Stimulated activated CD8-positive, alpha-beta memory T cell treated with anti-CD3 and anti-CD28 coated beads, Interleukin-7, amount 100 ng/mL, for 1 hour (primary cell): ENCODE measurements around the gene CD37.
"Not testable (repeated sequence)": the region's sequence is repeated elsewhere in the genome, so short reads cannot be mapped to it uniquely, and the experiment has no call there.

Experiments
- DNase-seq, 2 donors: peaks; one replicate each; pipeline ENCODE4 v3.0.0-alpha.2; 2020; ENCODE audit warnings: low read depth in 2 of 2

Gene CD37

DNA sequence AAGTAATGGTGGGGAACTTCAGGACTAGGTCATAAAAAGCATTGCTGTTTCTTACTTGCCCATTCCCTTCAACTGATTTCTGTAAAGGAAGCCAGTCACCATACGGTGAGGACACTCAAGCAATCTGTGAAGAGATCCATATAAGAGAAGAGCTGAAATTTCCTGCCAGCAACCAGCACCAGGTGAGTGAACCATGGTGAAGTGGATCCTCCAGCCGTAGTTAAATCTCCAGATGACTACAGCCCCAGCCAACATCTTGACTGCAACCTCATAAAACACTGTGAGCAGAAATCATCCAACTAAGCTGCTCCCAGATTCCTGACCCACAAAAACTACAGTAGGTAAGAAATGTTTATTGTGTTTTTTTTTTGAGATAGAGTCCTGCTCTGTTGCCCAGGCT, 6.5 kb upstream of the CD37 start:
- no peak for DNase-seq

DNA sequence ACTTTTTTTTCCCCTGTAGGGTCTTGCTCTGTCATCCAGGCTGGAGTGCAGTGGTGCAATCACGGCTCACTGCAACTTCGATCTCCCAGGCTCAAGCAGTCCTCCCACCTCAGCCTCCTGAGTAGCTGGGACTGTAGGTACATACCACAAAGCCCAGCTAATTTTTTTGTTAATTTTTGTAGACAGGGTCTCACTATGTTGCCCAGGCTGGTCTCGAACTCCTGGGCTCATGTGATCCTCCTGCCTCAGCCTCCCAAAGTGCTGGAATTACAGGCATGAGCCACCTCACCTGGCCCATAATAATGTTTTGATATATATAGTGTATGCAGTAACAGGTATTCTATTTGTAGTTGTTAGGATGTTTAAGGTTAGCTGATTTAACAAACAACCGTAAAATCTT, 4.0 kb upstream of the CD37 start:
- not testable (repeated sequence) for DNase-seq

DNA sequence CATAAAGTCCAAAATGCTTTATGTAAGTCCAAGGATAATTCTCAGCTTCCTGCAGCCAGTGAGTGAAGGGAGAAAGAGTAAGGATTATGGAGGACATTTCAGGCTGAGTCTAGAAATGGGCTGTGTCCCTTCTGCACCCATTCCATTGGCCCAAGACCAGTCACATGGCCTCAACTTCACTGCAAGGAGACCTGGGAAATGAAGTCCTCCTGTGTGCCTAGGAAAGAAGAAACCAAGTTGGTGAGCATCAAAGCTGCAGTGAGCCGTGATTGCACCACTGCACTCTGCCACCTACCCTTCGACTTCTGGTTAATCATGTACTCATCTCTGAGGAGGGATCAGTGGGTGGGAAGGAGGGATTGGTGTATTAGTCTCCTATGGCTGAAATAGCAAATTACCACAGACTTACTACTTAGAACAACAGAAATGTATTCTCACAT, 3.6 kb upstream of the CD37 start:
- no peak for DNase-seq

DNA sequence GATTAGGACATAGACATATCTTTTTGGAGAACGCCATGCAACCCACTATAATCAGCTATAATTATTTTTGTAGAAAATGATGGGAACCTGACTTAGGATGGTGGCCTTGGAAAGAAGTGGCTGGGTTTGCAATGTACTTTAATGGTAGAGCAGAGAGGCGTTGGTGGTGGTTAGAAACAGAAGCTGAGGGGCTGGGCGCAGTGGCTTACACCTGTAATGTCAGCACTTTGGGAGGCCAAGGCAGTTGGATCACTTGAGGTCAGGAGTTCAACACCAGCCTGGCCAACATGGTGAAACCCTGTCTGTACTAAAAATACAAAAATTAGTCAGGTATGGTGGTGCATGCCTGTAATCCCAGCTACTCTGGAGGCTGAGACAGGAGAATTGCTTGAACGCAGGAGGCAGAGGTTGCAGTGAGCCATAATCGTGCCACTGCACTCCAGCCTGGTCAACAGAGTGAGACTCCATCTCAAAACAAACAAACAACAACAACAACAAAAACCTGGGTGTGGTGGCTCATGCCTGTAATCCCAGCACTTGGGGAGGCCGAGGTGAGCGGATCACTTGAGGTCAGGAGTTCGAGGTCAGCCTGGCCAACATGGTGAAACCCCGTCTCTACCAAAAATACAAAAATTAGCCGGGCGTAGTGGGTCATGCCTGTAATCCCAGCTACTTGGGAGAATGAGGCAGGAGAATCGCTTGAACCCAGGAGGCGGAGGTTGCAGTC, 2.4 kb upstream of the CD37 start:
- not testable (repeated sequence) for DNase-seq

DNA sequence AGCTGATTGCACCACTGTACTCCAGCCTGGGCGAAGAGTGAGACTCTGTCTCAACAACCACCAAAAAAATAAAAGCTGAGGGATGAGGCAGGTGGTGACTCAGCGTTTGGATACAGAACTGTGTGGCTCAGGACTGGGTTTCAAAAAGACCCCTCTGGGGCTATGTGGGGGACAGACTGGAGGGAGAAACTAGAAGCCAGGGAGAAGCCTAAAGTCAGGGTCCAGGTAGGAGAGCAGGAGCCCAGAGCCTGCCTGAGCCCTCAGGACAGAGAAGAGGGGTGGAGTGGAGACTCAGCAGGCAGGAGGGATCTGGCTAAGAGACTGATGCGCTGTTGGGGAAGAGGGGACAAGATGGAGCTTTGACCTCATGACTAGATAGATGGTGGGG, 1.8 kb upstream of the CD37 start:
- no peak for DNase-seq

DNA sequence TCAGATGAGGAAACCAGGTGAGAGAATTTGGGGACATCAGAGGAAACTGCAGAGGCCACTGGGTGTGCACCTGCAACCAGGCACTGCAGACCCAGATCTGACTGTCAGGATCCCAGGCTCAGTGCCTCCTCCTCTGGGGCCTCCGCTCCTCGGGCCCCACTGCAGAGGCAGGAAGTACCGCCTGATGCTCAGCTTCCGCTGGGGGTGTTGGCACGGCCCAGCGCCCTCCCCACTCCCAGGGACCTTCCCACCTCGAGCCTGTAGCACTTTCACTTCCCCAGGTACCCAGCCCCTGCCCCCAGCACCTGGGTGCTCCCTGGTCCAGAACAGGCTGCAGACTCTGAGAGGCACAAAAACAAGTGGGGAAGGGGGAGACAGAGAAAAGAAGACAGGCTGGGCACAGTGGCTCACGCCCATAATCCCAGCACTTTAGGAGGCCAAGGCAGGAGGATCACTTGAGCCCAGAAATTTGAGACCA, 1.4 kb upstream of the CD37 start:
- peak; percentile 42 to 48 for DNase-seq

DNA sequence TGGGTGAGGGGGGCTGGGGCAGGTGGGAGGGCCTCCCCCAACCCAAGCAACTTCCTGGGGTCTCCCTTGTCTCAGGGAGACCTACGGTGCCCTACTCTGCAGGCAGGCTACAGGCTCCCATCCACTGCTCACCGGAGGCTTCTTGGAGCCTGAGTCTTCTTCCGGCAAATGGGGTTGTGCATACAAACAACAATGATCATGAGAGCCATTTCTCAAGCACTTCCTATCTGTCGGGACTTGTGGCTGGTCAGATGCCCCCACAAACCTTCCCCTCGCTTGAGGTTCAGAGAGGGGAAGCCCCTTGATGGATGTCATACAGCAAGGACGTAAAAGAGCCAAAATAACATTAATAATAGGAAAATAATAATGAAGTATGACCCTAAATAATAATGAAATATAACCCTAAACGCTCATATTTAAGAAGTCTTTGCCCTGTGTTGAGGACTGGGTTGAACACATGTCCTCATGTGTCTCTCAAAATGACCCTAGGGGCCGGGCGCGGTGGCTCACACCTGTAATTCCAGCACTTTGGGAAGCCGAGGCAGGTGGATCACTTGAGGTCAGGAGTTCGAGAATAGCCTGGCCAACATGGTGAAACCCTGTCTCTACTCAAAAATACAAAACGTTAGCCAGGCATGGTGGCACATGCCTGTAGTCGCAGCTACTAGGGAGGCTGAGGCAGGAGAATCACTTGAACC, 727 bp downstream of the CD37 start:
- DNase-seq, result no peak

DNA sequence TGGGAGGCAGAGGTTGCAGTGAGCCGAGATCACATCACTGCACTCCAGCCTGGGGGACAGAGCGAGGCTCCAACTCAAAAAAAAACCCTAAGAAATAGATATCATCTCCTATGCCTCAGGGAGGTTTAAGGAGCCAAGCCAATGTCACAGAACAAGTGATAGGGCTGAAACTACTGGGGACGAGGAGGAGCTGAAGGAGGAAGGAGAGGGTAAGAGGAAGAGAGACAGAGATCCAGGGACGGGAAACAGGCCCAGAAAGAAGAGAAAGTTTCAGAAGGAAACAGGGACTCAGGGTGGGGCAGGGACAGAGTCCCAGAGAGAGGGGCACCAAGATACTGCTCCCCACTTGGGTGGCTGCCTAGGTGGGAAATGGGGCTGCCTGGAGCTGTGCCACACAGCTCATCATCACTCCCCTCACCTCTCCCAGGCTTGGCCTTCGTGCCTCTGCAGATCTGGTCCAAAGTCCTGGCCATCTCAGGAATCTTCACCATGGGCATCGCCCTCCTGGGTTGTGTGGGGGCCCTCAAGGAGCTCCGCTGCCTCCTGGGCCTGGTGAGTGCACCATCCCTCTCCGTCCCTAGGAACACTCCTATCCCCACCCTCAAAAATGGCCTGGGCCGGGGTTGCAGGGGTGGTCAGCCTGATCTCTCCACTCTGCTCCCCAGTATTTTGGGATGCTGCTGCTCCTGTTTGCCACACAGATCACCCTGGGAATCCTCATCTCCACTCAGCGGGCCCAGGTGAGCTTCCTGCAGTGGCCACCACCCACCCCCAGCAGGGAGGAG, 1.5 kb downstream of the CD37 start:
- no peak for DNase-seq

DNA sequence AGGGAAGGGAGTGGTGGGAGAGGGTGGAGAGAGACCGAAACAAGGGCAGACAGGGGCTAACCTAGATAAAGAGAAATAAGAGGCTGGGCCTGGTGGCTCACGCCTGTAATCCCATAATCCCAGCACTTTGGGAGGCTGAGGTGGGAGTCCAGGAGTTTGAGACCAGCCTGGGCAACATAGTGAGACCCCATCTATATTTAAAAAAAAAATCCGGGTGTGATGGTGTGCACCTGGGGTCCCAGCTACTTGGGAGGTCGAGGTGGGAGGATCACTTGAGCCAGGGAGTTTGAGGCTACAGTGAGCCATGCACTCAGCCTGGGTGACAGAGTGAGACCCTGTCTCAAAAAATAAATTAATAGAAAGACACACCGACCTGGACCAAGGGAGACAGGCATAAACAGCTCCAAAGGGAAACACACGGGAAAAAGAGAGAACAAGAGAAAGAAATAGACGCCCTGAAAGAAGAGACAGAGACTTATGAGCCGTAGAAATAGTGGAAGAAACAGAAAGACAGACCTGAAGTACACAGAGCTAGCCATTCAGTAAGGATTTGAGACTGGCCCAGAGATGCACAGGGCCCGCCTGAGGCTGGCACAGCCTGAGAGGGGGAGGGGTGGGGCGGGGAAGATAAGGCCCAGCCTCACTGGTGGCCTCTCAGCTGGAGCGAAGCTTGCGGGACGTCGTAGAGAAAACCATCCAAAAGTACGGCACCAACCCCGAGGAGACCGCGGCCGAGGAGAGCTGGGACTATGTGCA, 2.2 kb downstream of the CD37 start:
- no peak for DNase-seq

DNA sequence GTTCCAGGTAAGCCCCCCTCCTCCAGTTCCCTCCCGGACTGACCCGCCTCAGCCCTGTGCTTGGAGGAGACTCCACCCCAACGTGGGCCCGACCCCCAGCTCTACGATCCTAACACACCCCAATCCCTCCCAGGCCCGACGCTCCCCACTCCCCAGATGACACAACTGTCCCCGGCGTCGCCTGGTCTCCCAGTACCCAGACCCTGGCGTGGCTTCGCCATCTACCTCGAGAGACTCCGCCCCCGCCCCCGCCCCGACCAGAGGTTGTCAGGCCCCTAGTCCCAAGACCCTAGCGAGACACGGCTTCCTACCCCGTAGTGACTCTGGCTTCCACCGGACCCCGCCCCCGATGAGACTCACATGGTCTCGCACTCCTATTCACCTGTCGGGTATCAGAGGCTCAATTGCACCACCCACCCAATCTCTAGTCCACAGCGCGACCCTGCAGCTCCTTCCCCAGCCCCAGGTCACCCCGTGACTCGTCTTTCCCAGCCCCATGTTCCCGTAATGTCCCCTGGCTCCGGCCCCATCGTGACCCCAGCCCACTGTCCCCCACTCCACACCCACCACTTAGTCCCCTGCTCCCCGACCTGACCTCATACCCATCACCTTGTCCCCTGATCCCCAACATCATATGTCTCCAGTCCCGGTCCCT, 2.9 kb downstream of the CD37 start:
- DNase-seq, result no peak

DNA sequence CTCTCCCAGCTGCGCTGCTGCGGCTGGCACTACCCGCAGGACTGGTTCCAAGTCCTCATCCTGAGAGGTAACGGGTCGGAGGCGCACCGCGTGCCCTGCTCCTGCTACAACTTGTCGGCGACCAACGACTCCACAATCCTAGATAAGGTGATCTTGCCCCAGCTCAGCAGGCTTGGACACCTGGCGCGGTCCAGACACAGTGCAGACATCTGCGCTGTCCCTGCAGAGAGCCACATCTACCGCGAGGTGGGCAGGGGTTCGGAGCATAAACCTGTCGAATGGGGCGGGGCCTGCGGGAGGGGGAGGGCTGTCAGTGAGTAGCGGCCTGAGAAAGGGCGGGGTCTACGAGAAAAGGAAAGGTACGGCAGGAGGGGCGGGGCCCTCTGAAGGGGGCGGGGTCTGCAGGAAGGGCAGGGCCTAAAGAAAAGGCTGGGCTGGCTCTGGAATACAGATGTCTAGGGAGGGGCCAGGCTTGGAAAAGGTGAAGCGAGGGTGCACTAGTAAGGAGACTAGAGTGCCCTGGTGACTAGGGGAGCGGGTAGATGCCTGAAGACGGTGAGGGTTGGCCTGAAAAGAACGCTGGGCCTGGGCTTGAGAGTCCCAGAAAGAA, 3.6 kb downstream of the CD37 start:
- no peak for DNase-seq

DNA sequence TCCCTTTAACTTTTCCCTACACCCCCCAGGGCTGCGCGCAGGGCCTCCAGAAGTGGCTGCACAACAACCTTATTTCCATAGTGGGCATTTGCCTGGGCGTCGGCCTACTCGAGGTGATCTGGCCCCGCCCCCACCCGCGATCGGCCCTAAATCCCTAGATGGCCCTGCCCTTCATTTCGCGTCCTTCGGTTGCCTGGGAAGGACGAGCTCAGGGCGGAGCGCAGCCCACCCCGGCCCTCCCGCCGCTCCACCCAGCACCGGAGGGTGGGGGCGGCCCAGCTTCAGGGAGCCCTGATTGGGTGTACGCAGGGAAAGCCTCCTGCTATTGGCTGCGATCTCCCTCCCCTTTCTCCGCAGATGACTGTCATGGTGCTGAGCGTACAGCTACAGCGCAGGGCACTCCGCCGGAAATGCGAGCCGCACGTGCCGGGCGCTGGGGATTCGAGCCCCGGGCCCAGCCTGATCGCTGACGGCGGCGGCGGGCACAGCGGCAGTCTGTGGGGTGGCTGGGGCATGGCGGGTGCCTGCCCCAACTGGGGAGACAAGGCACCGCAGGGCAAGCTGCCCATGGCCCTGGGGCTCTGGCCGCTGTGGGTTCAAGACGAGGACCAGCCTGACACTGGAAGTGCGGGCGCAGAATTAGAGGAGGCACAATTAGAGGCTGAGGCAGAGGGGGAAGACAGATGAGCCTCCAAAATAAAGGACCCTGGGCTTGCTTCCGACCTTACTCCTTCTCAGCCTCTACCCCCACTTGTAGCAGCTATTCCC, 4.3 kb downstream of the CD37 start:
- no peak for DNase-seq

DNA sequence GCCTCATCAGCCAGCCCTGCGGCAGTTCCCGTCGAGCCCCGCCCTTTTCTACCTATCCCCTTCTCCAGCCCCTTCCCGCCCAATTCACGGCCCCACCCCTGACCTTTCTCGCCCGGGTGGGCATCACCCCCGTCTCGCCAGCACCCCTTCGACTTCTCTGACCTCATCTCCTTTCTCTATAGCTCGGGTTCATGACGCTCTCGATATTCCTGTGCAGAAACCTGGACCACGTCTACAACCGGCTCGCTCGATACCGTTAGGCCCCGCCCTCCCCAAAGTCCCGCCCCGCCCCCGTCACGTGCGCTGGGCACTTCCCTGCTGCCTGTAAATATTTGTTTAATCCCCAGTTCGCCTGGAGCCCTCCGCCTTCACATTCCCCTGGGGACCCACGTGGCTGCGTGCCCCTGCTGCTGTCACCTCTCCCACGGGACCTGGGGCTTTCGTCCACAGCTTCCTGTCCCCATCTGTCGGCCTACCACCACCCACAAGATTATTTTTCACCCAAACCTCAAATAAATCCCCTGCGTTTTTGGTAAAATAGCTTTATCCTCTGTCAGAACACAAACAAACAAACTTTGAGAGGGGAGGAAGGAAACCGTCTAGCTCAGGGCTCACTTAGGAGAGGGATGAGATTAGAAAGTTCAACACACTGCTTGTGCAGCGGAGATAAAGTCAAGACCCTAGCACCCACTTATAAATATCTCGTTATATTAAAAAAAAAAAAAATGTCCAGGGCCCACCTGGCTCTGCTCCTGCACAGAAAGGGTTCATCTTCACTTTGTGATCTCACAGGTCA, 5.1 kb downstream of the CD37 start:
- DNase-seq, result no peak

DNA sequence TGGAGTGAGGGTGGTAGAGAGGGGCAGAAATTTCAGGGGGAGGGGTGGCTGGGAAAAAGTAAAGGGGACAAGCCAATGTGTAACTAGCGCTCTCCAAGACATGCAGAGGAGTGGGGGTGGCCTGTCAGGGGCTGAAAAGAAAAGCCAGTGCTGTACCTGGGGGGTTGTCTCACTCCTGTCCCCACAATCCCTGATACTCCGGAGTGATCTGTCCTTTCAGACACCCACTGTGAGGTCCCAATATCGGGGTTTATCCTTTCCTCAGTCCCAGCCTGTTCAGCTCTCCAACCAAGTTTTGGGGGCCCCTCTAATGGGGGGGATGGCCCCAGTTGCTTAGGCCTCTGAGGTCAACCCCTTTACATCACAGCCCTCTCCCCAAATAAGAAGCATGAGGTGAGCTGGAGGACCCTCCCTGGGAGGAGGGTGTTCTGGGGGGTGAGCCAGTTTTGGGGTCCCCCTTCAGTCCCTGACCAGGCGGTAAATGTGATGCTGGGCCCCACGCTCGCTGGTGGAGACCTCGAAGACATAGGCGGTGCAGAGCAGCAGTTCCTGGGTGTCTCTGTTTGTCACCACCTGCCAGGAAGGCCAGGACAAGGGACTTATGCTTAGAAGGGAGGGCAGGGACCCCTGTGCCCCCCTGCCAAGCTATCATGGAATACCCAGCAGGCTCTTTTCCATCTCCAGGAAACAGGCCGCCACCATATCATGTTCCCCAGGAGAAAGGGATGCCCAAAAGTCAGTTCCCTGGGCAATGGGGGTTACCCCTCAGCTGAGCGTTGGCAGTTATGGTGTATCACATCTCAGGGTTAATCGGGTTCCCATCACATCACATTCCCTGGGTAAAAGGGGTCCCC, 5.9 kb downstream of the CD37 start:
- no peak for DNase-seq

DNA sequence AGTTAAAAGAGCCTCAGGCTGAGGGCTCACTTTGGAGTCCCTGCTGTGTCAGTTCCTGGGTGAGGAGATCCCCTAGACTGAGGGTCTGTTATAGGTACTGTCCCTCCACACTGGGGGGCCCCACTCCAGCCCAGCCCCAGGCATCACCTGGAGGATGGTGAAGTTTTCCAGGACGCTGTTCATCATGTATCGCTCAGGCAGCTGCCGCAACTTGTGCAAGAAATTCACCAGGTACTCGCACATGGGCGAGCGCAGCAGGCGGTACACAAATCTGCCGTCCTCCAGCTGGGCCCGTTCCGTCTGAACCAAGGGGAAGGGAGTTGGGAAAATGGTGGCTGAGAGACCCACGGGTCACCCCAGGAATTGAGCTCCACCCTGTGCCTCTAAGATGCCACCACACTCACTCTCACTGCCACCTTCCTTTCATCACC, 7.1 kb downstream of the CD37 start:
- DNase-seq, result no peak

DNA sequence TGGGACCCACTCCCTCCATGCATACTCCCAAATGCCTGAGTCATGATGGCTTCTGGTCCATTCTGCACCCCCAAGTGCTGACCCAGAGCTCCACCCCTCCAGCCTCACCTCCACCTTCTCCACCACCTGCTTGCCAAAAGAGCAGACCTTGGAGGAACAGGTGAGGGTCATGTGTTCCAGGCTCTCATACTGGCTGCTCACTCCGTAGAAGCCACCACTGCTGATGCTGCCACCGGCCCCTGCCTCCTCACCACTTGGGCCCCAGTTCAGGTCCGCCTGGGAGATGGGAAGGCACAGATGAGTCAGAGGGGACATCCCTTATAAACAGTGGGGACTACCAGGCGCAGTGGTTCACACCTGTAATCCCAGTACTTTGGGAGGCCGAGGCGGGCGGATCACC, 7.9 kb downstream of the CD37 start:
- DNase-seq, result no peak

DNA sequence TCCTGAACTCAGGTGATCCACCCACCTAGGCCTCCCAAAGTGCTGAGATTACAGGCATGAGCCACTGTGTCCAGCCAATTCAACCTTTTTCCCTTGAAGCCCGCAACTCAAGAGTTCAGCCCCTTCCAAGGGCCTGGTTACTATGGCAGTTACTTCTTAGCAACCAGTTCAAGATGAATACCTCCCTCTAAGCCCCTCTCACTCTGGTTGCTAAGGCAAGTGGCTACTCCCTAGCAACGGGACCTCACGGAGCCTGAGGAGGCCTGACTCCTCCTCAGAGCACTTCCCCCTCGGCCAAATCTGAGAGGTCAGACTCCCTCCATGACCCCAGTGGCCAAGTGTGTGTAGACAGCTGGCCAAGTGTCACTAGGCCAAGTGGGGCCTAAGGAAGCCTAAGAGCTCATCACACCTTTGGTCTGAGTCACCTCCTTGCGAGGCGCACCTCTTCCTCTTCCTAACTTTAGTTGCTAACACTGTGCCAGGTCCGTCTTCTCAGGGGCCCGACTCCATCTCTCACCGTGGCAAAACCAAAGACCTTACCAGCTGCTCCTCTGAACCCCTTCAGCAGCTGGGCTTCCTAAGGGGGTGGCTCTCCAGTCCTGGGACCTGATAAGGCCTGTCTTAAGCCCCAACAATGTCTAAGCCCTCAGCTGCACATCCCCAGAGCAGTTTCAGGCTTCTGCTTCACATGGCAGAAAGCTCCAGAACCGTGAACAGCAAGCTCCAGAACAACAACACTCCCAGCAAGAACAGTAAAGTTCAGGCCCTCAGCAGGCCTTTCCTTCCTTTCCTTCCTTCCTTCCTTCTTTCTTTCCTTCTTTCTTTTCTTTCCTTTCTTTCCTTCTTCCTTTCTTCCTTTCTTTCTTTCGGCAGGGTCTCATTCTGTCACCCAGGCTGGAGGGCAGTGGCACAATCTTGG, 9.6 kb downstream of the CD37 start:
- DNase-seq, result no peak
